ENCODE measurements around the gene BCAP31.

The BCAP31 gene

DNA sequence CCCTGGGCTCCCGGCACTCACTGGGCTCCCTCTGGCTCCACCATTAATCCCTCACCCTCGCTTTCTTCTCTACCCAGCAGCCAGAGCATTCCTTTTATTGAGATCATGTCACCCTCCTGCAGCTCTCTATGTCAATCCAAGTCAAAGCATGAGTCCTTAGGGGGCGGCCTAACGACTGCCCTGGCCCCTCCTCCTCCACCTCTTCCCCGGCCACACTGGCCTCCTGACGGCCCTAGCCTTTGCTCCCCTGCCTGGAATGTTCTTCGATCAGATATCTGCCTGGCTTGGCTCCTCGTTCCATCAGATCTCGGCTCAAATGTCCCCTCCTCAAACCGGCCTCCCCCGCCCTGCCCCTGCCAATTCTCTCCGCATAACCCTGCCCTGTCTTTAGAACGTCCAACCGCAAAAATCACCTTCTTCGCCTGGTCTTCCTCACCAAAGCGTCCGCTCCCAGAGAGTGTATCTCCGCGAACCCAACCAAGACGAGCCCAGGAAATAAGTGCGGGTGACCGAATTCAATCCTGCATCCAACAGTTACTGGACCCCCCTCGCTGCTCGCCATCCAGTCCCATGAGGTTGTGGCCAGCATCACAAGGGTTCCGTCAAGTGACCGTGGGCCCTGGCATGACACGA lies 49.9 kb downstream of the BCAP31 start:
- DNase-seq (ENCODE audit: low read depth) = no peak

DNA sequence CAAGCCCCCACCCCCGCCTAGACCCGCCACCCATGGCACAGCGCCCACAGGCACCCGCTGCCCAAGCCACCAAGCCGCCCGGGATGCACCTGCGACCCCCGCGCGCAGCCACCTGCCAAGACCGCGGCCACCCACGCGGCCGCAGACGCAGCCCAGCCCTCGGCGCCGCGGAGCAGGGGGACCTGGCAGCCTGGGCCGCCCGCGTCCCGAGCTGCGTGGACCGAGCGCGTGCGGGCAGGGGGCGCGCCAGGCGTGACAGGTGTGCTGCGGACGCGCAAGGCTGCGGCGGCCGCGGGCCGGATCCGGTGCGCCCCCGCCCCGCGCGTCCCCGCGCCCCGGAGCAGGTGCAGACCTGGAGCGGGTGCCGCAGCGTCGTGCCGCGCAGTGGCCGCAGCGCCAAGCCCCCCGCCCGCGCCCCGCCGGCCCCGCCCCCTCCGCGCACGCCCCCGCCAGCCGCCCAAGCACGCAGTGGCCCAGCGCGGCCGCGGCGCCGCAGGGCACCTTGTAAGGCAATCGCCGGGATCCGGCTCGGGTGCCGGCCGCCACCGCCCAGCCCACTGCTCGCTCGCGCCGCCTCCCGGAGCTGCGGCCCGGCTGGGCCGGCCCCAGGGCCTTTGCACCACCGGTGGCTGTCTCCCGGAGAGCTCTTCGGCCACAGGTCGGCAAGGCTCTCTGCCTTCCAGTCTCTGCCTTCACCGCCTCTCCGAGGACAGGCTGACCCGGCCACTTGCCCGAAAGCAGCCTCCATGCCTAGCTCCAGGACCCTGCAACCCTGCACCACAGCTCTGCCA lies 50.6 kb downstream of the BCAP31 start, which contains the start of gene PNCK:
Gene PNCK, minus strand, starts transcription at position 386 of the 791 bp plus-strand sequence. CDS start 737 bp downstream, outside the sequence.
- DNase-seq (ENCODE audit: low read depth) = no peak

DNA sequence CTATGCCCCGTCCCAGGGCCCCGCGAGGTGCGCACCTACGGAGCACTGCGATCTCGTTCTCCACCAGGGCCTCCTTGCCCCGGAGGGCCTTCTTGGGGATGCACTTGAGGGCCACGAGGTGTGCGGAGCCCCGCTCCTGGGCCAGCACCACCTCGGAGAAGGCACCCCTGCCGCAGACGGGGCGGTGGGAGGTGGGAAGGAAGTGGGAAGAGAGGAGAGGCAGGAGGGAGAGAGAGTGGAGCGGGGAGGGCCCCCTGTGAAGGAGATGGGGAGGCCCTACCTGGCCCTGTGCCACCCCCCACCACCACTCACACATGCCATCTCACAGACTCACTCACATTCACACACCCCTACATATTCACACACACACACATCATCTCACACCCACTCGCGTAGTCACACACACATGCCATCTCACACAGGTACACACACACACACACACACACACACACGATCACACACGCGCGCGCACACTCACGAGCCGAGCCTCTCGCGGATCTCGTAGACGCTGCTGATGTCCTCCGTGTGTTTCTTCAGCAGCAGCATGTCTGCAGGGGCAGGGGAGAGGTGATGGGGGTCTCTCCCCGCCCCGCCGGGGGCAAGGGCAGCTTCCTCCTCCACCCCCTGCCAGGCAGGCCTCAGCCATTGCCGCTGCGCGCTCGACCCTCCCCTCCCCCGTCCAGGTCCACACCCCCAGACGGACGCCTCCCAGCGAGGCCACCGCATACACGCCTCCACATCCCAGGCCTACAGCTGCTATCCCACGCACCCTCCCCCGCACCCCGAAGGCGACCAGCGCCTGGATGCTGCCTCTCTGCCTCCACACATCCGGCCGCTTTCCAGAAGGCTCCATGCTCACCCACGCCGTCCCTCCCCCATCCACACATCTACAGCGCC lies 51.4 kb downstream of the BCAP31 start:
- DNase-seq (ENCODE audit: low read depth) = no peak

DNA sequence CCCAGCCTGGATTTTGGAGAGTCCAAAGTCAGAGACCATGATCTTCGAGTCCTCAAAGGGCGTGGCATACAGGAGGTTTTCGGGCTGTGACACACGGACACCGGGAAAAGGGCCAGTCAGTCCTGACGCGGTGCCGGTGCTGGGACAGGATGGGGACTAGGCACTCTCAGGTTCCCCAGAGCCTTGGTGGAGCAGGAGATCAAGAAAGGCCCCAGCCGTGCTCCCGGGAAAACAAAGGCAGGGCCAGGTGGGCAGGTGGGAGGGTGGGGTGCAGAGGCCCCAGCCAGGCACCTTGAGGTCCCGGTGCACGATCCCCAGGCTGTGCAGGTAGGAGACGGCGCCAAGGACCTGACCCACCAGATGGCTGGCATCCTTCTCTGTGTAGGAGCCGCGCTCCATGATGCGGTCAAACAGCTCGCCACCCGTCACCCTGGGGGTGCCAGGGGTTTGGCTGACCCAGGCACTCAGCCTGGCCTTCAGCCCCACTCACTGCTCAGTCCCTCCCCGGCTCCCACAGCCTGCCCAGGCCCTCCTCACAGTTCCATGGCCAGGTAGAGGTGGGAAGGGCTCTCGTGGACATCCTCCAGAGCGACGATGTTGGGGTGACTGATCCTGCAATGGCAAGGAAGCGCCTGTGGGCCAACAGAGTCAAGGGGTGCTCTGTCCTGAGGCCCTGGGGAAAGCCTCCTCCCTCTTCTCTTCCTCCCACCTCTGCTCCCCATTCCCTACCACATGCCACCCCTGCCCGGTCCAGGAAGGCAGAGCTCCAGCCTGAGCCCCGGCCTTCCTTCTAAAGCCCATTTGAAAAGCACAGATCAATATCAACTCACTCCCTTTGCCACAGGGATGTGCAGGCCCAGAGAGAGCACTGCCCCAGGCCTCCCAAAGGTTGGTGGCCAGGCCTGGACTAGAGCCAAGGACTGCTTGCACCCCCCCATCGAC lies 52.3 kb downstream of the BCAP31 start:
- DNase-seq (ENCODE audit: low read depth) = no peak

DNA sequence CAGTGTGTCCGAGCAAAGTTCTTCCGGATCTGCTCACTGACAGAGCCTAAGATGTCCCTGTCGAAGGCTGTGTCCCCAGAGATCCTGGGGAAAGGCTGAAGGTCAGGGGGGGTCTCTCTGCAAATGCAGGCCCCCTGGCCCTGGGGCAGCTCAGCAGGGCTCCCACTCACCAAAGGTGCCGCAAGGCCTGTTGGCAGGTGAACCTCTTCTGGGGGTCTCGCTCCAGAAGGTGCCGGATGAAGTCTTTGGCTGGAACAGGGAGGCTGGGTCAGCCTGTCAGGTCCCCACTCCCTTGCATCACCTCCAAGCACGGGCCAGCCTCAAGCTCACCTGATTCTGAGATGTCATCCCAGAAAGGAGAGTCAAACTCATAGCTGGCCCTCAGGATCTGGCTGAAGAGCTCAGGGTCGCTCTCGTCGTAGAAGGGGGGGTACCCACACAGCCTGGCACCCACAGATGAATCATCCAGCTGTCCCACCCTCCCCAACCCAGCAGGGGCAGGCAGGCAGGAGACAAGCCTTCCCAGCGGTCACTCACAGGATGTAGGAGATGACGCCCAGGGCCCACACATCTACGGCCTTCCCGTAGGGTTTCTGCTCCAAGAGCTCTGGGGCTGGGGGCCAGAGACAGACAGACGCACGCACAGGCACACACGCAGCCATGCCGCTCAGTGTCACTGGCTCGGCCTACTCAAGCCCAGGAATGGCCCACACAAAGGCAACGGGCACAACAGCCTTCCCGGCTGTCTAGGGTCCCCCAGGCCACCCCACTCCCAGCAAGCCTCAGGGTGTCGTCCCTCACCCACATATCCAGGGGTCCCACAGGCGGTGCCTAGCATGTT lies 53.2 kb downstream of the BCAP31 start:
- DNase-seq (ENCODE audit: low read depth) = no peak

DNA sequence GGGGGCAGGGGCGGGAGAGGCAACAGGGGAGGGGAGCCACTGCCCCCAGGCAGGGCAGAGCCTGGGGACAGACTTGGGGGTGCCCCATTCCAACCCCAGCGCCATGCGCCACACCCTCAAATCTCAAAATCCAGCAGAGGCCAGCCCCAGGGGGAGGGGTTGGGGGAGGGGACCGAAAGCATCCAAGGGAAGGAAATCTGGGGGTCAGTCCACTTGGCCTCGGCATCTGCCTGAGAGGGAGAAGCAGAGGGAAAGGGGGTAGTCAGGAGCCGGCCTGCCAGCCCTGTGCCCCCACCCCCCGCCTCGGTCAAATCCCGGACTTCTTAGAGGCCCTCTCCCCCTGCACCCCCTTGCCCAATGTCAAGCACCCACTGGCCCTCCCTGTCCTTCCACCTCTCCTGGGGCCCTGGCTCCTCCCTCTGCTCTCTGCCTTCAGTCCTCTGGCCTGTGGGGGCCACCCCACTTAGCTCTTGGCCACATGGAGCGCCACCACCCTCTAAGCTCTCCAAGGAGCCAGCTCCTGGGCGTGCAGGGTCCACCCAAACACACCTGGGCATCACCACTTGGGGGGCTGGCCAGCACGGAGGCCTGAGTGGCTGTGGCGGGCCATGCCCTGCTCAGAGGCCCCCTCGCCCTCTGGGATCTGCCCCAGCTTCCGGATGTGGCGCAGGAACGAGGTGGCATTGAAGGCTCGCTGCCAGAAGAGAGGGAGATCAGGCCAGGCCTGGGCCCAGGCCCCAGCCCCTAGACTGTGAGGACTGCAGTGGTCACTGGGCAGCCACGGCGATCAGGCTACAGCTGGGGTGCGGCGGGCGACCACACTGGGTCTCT lies 54.1 kb downstream of the BCAP31 start:
- no peak for DNase-seq (ENCODE audit: low read depth)

DNA sequence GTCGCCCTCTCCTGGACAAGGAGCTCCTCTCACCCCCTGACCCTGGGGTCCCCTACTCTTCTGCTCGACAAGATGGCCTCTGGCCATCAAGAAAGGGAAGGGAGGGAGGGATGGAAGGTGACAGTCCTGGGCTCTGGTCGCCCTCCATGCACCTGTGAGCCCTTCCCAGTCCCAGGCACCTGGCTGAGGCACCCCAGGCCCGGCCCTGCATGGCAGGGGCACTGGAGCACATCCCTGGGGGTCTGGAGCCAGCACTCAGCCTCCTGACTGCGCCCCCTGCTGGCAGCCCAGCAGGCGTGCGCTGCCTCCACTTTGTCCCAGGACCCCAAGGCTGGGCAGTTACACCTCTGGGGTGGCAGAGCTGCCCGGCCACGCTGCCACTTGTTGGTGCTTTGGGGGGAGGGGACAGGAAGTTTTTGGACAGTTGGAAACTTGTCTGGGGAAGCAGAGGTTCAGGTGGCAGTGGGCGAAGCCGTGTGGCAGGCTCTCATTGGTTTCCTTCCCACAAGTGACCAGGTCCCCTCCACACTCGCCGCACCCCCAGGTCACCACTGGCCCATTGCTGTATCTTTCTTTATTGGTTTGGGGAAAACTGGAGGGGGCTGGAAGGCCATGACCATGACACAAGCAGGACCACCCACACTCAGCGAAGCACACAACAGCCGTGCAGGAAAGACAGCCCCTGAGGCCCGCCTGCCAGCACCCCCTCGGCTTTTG lies 54.9 kb downstream of the BCAP31 start:
- DNase-seq (ENCODE audit: low read depth) = no peak

DNA sequence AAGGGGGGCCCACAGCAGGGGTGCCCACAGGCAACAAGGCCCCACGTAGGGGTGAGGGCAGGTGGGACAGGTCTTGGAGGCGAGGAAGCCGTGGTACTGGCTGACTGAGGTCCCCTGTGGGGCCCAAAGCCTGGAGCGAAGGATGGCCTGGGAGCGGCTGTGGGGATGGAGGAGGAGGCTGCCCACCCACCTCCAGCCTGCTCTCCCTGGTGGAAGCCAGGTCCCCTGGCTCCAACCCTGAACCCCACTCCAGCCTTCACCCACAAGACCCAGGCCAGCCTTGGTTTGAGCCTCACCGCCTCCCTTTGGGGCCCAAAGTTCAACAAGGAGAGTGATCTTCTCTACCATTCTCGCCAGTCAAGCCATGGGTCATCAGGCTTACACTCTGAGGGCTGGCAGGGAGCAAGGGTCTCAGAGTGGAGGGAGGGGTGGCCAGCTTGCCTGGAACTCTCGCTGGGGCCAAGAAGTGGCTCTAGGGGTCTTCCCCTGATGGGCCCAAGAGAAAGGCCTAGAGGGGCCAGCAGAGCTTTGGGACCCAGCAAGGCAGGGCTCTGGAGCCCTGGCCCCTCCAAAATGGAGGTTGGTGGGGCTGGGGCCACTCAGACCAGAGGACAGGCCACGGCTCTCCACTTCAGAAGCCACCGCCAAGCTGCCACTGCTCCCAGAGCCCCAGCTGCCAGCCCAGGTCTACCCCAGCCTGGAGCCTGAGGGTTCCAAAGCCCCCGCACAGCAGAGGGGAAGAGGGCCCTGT lies 55.6 kb downstream of the BCAP31 start:
- no peak for DNase-seq (ENCODE audit: low read depth)

DNA sequence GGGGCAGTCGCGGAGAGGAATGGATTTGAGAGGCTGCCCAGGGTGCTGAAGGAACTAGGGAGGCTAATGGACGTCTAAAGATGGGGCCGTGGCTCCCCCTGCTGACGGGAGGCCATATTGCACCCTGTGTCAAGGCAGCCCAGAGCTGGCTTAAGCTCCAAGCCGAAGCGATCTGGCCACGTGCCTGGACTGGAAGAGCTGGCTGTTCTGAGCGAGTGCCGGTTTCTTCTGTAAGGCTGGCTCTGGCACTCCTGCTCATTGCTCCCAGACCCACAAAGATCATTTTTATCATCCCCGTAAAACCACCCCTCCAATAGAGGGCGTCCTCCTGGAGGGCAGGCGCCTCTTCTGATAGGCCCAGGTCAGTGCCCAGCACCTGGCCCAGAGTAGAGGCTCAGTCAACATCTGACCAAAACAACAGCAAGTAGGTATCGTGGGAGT lies 56.2 kb downstream of the BCAP31 start:
- peak; percentile 46 for DNase-seq (ENCODE audit: low read depth)

DNA sequence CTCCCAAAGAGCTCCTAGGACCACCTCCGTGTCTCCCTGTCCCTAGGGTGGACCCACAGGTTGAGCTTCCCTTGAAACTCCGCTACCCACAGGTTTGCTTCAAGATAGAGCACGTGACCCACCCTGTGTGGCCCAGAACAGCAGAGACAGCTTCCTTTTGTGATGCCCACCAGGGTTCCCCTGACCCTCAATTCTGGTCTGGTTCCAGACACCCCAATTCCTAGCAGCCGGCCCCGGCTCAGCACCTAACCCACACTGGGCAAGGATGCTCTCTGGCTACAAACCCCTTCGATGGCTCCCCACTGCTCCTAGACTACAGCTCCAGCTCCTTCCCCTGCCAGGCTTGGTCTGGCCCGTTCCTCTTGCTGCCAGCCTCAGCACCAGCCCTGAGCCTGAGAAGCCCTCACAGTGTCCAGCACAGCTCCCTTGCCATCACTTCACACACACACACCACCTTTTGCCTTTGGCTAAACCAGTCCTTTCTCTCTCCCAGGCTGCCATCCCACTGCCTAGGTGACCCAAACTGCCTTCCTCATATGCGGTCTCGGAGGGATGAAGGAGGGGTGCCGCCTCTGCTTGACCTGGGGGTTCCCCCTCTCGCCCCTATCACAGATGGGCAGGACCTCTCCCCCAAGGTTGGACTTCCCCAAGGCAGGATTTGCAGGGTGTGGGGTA lies 56.8 kb downstream of the BCAP31 start:
- no peak for DNase-seq (ENCODE audit: low read depth)

DNA sequence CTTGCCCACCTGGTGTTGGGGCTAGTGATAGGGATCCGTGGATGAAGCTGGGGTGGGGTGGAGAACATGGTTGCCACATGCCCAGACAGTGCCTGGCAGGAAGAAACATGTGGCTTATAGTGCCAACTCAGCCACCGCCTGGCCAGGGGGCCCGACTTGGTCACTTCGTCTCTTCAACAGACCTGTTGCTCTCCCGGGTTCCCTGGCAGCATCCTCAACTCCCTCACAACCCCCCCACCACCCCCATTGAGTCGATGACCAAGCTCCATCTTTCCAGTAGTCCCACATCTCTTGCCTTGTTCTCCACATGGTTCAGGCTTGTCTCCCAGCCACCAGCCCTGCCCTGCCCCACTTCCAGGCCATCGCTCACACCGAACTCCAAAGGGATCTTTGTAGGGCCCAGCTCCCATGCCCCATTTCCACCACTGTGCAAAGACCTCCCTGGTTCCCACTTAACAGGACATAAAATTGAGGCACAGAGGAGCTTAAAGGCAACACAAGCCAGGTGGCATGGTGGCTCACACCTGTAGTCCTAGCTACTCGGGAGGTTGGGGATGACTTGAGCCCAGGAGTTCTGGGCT lies 58.4 kb downstream of the BCAP31 start:
- DNase-seq (ENCODE audit: low read depth) = no peak

DNA sequence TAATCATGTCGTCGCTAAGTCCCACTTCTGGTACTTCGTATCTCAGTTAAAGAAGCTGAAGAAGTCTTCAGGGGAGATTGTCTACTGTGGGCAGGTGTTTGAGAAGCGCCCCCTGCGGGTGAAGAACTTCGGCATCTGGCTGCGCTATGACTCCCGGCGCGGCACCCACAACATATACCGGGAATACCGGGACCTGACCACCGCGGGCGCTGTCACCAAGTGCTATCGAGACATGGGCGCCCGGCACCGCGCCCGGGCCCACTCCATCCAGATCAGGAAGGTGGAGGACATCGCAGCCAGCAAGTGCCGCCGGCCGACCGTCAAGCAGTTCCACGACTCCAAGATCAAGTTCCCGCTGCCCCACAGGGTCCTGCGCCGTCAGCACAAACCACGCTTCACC lies 61.9 kb downstream of the BCAP31 start:
- peak; percentile 37 for DNase-seq (ENCODE audit: low read depth)

DNA sequence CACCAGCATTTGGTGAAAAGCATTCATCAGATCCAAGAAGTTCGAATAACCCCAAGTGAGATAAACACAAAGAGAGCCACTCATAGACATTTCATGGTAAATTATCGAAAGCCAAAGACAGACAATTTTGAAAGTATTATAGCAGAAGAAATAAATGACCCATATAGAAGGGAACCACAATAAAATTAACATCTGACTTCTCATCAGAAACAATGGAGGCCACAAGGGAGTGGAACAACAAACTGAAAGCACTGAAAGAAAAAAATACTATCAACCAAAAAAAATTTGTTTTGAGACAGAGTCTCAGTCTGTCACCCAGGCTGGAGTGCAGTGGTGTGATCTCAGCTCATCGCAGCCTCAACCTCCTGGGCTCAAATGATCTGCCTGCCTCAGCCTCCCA lies 64.9 kb downstream of the BCAP31 start:
- DNase-seq (ENCODE audit: low read depth) = no peak

DNA sequence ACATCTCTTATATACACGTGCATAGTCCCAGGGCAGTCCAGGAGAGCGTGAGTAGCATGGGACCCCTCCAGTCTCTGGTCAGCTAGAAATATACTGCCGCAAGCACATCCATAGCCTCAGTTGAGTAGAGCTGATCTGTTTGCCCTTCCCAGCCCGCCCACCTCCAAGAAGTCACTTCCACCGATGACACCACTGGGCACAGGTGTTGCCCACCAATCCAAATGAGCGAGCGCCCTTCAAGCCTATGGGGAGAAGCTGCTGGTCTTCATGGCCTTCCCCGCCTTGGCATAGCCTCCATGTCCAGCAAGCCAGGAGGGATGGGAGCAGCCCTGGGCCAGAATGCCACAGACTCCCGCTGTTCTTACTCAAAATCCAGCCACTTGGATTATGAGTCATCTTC lies 67.0 kb downstream of the BCAP31 start:
- DNase-seq (ENCODE audit: low read depth) = no peak

DNA sequence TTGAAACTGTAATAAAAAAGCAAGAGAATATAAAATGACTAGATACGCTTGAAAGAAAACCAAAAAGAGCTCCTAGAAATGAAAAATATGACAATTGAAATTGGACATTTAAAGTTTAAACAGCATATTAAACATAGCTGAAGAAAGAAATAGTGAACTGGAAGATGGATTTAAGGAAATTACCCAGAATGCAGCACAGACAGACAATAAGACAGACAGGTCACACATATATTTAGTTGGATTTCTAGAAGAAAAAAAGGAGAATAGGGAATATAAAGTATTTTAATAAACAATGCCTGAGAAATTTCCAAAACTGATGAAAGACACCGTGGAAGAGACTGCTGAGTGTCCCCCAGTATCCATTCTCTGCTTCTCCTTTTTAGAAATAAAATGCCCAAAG lies 70.6 kb downstream of the BCAP31 start:
- DNase-seq (ENCODE audit: low read depth) = no peak

DNA sequence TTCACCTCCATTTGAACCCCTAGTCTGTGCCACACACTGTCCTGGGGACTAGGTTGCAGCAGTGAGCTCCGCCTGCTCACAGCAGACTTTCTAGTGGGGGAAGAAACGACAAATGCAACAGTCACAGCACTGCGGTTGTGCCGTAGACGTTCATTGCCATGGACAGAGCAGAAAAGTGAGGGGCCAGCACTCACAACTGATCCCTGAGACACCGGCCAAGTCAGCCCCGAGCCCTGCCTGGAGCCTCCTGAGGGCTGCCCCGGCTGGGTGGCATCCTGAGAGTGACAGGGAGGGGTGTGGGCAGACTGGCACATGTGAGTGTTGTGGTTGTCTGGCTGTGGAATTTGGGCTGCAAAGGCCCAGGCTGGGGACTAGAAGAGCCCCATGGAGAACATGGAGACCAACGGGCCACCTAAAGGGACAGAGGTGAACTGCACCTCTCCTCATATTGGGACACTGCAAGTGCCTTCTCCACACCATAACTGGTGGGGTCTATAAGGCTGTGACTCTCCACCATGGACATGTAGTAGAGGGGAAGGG lies 72.6 kb downstream of the BCAP31 start:
- DNase-seq (ENCODE audit: low read depth) = no peak

DNA sequence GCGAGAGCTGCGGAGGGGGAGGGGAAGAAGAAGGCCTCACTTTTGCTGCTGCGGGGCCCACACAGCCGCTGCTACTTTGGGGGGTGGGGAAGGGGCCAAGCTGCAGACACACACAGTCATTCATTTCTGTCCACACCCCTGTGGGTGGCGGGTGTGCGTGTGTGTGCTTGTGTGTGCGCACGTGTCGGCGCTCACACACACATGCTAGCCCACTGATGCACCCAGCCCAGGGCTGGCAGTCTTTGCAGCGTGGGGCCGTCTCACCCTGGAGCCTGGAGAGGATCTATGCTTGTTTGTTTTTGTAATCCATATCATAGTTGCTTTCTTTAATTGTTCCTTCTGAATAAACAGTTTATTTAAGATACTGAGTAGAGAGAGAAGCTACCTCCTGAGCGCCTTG lies 73.2 kb downstream of the BCAP31 start:
- no peak for DNase-seq (ENCODE audit: low read depth)

Measured in stimulated activated CD4-positive, alpha-beta T cell treated with anti-CD3 and anti-CD28 coated beads, Interleukin-2, amount 100 ng/mL, for 4 hours (primary cell).